CD4-positive, alpha-beta T cell treated with Interleukin-1 beta for 1 hour (primary cell): ENCODE results near the gene ZNF550.
A peak's percentile ranks its signal among the peaks of the same experiment; 100 is the strongest.

Experiments used
- DNase-seq, 2 donors: peaks; one replicate each; pipeline ENCODE4 v3.0.0-alpha.2; 2020 to 2022

The ZNF550 gene

GRCh38 chr19:57559404-57560025, at the start of gene ZNF550:
ZNF550 (minus strand) TSS chr19:57559863; CDS start chr19:57559682, 181 bp downstream.
- peak; percentile 88 to 89 for DNase-seq

- no peak for DNase-seq
Measured at GRCh38 chr19:57606931-57607330, 47.3 kb upstream of the ZNF550 start.

- DNase-seq: peak; percentile 88 to 89
Measured at GRCh38 chr19:57599761-57600383, 40.2 kb upstream of the ZNF550 start, which contains the start of gene ZNF530. ZNF530 (plus strand) TSS chr19:57599885; CDS start chr19:57604346, 4,461 bp downstream.

GRCh38 chr19:57599377-57599760, 39.7 kb upstream of the ZNF550 start:
- no peak for DNase-seq

- no peak for DNase-seq
Measured at GRCh38 chr19:57587529-57587928, 27.9 kb upstream of the ZNF550 start.

- peak; percentile 92 to 94 for DNase-seq
Measured at GRCh38 chr19:57583521-57584416, 24.1 kb upstream of the ZNF550 start, which contains the start of gene ZIK1. ZIK1 (plus strand) TSS chr19:57584145; CDS start chr19:57584357, 212 bp downstream.

- no peak for DNase-seq
Measured at GRCh38 chr19:57583104-57583520, 23.4 kb upstream of the ZNF550 start.

GRCh38 chr19:57578487-57579205, 19.0 kb upstream of the ZNF550 start, which contains the start of gene ZNF416:
ZNF416 (minus strand) TSS chr19:57578911; CDS start chr19:57578704, 207 bp downstream.
- peak; percentile 98 to 99 for DNase-seq

- no peak for DNase-seq
Measured at GRCh38 chr19:57576661-57577060, 17.0 kb upstream of the ZNF550 start.

- DNase-seq: no peak
Measured at GRCh38 chr19:57572415-57572947, 12.8 kb upstream of the ZNF550 start.

GRCh38 chr19:57570707-57571106, 11.0 kb upstream of the ZNF550 start:
- DNase-seq: no peak

GRCh38 chr19:57566396-57567265, 7.0 kb upstream of the ZNF550 start:
- peak in 1 of 2 donors; percentile 2 for DNase-seq

GRCh38 chr19:57563547-57563946, 3.9 kb upstream of the ZNF550 start:
- DNase-seq: no peak

GRCh38 chr19:57560049-57560491, 407 bp upstream of the ZNF550 start:
- no peak for DNase-seq

- DNase-seq: peak in 1 of 2 donors; percentile 1
Measured at GRCh38 chr19:57559008-57559403, 657 bp downstream of the ZNF550 start.

- DNase-seq: no peak
Measured at GRCh38 chr19:57558525-57558924, 1.1 kb downstream of the ZNF550 start.

GRCh38 chr19:57557659-57558058, 2.0 kb downstream of the ZNF550 start:
- DNase-seq: no peak

- DNase-seq: no peak
Measured at GRCh38 chr19:57552432-57552831, 7.2 kb downstream of the ZNF550 start.

- no peak for DNase-seq
Measured at GRCh38 chr19:57546513-57546912, 13.2 kb downstream of the ZNF550 start.

- DNase-seq: no peak
Measured at GRCh38 chr19:57537953-57538547, 21.6 kb downstream of the ZNF550 start.
